Lower leg skin (tissue), 3 donors: ENCODE results near the gene MUC12.

Experiments
- CTCF ChIP-seq, 3 donors: fragments of 450-650 bp; IDR thresholded peaks; one replicate each; pipeline ENCODE4 v1.5.1; 2016; ENCODE audit warnings: antibody characterized with exemption in 3 of 3, mild to moderate bottlenecking in 3 of 3, moderate library complexity in 2 of 3
- POLR2A ChIP-seq, 2 donors: fragments of 450-650 bp; IDR thresholded peaks; one replicate each; pipeline ENCODE4 v1.6.1; 2016 to 2017; ENCODE audit warnings: antibody characterized with exemption in 2 of 2, mild to moderate bottlenecking in 1 of 2, moderate library complexity in 1 of 2

GRCh38 chr7:100942045-100942774, 27.2 kb upstream of the MUC12 start:
- TF ChIP-seq CTCF (IDR thresholded peaks at IDR 0.05), result no peak
- TF ChIP-seq POLR2A (IDR thresholded peaks at IDR 0.05), result no peak
